Progenitor cell of endocrine pancreas (in vitro differentiated cells): ENCODE results near the gene NEU3. TPM values are rescaled to one million over a fixed set of nuclear protein-coding genes. Genes with fewer than 3 reads are reported as not detected.

Experiments used
- DNase-seq: peaks from one replicate; pipeline ENCODE4 v3.0.0; 2021; ENCODE audit warnings: low spot score; ENCODE audit not compliant: unreplicated experiment
- H3K27ac Mint-ChIP-seq: 2 replicates; pipeline ENCODE4 v1.8.0; 2021; ENCODE audit warnings: mild to moderate bottlenecking, moderate library complexity, mixed read lengths
- H3K27me3 Mint-ChIP-seq: 2 replicates; pipeline ENCODE4 v1.8.0; 2021; ENCODE audit warnings: mixed read lengths
- H3K36me3 Mint-ChIP-seq: 2 replicates; pipeline ENCODE4 v1.8.0; 2022; ENCODE audit warnings: mixed read lengths; ENCODE audit not compliant: insufficient read depth
- H3K4me1 Mint-ChIP-seq: 2 replicates; pipeline ENCODE4 v1.8.0; 2021; ENCODE audit warnings: low read depth, mixed read lengths
- H3K4me3 Mint-ChIP-seq: 2 replicates; pipeline ENCODE4 v1.8.0; 2021; ENCODE audit warnings: low read depth, mild to moderate bottlenecking, moderate library complexity, mixed read lengths
- H3K9me3 Mint-ChIP-seq: 2 replicates; pipeline ENCODE4 v1.8.0; 2021; ENCODE audit warnings: low read depth, mixed read lengths
- CTCF ChIP-seq: fragments of 200-600 bp; sonication (generic); IDR thresholded peaks from one replicate; pipeline ENCODE4 v1.5.0; 2021; ENCODE audit warnings: antibody characterized with exemption, mild to moderate bottlenecking; ENCODE audit not compliant: unreplicated experiment
- total RNA-seq: library from RNA; stranded (reverse); gene quantifications from 2 replicates; pipeline ENCODE4 v1.2.1, GENCODE V29; 2021

NEU3 gene
- total RNA-seq, 1 donor from 2014 or later = 11.2 TPM

GRCh38 chr11:75063741-75064314, 75.1 kb downstream of the NEU3 start:
- peaks cover 7% of the 10 kb centered on the region for H3K9me3 Mint-ChIP-seq
- H3K4me1 Mint-ChIP-seq = no peaks in the 10 kb centered on the region
- H3K36me3 Mint-ChIP-seq = no peaks in the 10 kb centered on the region
- H3K27ac Mint-ChIP-seq = no peak overlapping the region
- no peak for DNase-seq
- H3K27me3 Mint-ChIP-seq = peaks cover 3% of the 10 kb centered on the region
- no peak for TF ChIP-seq CTCF
- no peak overlapping the region for H3K4me3 Mint-ChIP-seq

GRCh38 chr11:75066061-75066460, 77.3 kb downstream of the NEU3 start:
- Mint-ChIP-seq H3K9me3 (peaks cover 7% of the 10 kb centered on the region), H3K4me1 (no peaks in the 10 kb centered on the region), H3K27me3 (peaks cover 3% of the 10 kb centered on the region), H3K4me3 (no peak overlapping the region), H3K36me3 (no peaks in the 10 kb centered on the region), H3K27ac (no peak overlapping the region)
- TF ChIP-seq CTCF = no peak
- no peak for DNase-seq

Other genes starting within 250 kb of the NEU3 start
- gene RNF169, start 240.1 kb upstream of the NEU3 start, total RNA-seq = 23.5 and 24.0 TPM in 2 replicates
- 10.8 and 12.2 TPM in 2 replicates for gene XRRA1, start 39.8 kb upstream of the NEU3 start, total RNA-seq
- 179 and 194 TPM in 2 replicates for gene SPCS2, start 39.7 kb upstream of the NEU3 start, total RNA-seq
- gene OR2AT4, start 107.9 kb downstream of the NEU3 start, total RNA-seq = not detected in 2 replicates
- gene SLCO2B1, start 162.2 kb downstream of the NEU3 start, total RNA-seq = 6.6 and 7.3 TPM in 2 replicates